Testis (tissue), 3 donors: ENCODE results near the gene ALDH9A1. TPM values are rescaled to one million over a fixed set of nuclear protein-coding genes. Genes with fewer than 3 reads are reported as not detected.

Experiments
- DNase-seq: peaks from one replicate; pipeline ENCODE4 v3.0.0-alpha.2; 2019
- H3K27ac ChIP-seq, 2 donors: fragments of 200-600 bp; sonication (generic); one replicate each; pipeline ENCODE4 v1.5.1; 2019
- H3K27me3 ChIP-seq: fragments of 200-600 bp; sonication (generic); one replicate; pipeline ENCODE4 v1.5.1; 2019
- H3K36me3 ChIP-seq: fragments of 200-600 bp; sonication (generic); one replicate; pipeline ENCODE4 v1.5.1; 2017; ENCODE audit warnings: low read depth; ENCODE audit errors: missing control alignments
- H3K4me1 ChIP-seq: fragments of 200-600 bp; sonication (generic); one replicate; pipeline ENCODE4 v1.5.1; 2019
- H3K4me3 ChIP-seq, 2 donors: fragments of 200-600 bp; sonication (generic); one replicate each; pipeline ENCODE4 v1.5.1; 2017 to 2019
- H3K9me3 ChIP-seq: fragments of 200-600 bp; sonication (generic); one replicate; pipeline ENCODE4 v1.5.1; 2017
- POLR2A ChIP-seq: fragments of 450-650 bp; IDR thresholded peaks from one replicate; pipeline ENCODE4 v1.6.1; 2017; ENCODE audit warnings: antibody characterized with exemption, mild to moderate bottlenecking, moderate library complexity
- WGBS, 2 donors: methylation state at CpG; one replicate each; pipeline ENCODE4 v1.1.5; 2018; 5-methylcytosine and 5-hydroxymethylcytosine counted together
- intact Hi-C: fragments of 100-400 bp; cut with DNase I; formaldehyde crosslinking; loops from one replicate; pipeline ENCODE4 v1.15.1; 2023; ENCODE audit warnings: low total_unique reads
- polyA plus RNA-seq: library from polyadenylated mRNA; stranded (reverse); fragments of 350-450 nt; fragmentation: Illumina TruSeq; extraction: RNeasy Lipid Tissue Mini Kit (QIAGEN cat#74804); gene quantifications from one replicate; pipeline ENCODE4 v1.2.3, GENCODE V29; 2014; ENCODE audit warnings: low read depth, low replicate concordance; ENCODE audit not compliant: insufficient read depth
- total RNA-seq, 2 donors: library from RNA; depleted of rRNA; stranded (reverse); fragments of >200 nt; gene quantifications; one replicate each; pipeline ENCODE4 v1.2.3, GENCODE V29; 2016
- TF ChIP-seq, protein P1 (sequence below), 3 experiments: fragments of 450-650 bp in 2 of 3; fragments of 200-600 bp in 1 of 3; sonication (generic) in 1 of 3; IDR thresholded peaks; one replicate each; pipeline ENCODE4 v1.5.1; 2016 to 2019; ENCODE audit warnings: antibody characterized with exemption in 3 of 3, mild to moderate bottlenecking in 2 of 3, moderate library complexity in 1 of 3

Gene ALDH9A1
- total and polyA plus RNA-seq, 3 donors from 2014 or later = 144 to 201 (median 188) TPM

DNA sequence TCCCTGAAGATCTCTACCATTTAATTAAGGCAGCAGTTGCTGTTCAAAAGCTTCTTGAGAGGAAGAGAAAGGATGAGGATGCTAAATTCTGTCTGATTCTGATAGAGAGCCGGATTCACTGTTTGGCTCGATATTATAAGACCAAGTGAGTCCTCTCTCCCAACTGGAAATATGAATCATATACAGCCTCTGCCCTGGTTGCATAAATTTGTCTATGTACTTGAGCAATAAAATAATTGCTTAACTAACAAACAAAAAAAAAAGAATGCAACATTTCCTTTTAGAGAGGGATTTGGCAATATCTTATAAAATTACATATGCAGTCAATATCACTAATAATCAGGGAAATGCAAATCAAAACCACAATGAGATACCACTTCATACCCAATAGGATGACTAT lies 26.8 kb downstream of the ALDH9A1 start:
- intact Hi-C loops = no loop called here
- Histone ChIP-seq H3K4me1 (no peaks in the 10 kb centered on the region), H3K36me3 (no peaks in the 10 kb centered on the region), H3K27ac (no peak overlapping the region), H3K27me3 (no peaks in the 10 kb centered on the region), H3K4me3 (no peak overlapping the region), H3K9me3 (no peaks in the 10 kb centered on the region)
- whole genome bisulfite sequencing, 2 donors = 72 to 88% methylated on average over 2 of the region's 2 CpGs
- DNase-seq = no peak
- TF ChIP-seq, protein P1, sequence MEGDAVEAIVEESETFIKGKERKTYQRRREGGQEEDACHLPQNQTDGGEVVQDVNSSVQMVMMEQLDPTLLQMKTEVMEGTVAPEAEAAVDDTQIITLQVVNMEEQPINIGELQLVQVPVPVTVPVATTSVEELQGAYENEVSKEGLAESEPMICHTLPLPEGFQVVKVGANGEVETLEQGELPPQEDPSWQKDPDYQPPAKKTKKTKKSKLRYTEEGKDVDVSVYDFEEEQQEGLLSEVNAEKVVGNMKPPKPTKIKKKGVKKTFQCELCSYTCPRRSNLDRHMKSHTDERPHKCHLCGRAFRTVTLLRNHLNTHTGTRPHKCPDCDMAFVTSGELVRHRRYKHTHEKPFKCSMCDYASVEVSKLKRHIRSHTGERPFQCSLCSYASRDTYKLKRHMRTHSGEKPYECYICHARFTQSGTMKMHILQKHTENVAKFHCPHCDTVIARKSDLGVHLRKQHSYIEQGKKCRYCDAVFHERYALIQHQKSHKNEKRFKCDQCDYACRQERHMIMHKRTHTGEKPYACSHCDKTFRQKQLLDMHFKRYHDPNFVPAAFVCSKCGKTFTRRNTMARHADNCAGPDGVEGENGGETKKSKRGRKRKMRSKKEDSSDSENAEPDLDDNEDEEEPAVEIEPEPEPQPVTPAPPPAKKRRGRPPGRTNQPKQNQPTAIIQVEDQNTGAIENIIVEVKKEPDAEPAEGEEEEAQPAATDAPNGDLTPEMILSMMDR (IDR thresholded peaks at IDR 0.05) = no peak
- no peak for TF ChIP-seq POLR2A

DNA sequence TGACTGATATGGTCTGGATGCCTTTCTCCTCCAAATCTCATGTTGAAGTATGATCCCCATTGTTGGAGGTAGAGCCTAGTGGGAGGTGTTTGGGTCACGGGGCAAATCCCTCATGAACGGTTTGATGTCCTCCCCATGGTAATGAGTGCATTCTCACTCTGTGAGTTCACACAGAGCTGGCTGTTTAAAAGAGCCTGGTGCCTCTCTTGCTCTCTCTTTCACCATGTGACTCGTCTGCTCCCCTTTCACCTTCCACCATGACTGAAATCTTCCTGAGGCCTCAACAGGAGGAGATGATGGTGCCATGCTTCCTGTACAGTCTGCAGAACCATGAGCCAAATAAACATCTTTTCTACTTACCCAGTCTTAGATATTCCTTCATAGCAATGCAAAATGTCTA lies 30.2 kb downstream of the ALDH9A1 start:
- no peak for TF ChIP-seq POLR2A
- TF ChIP-seq, protein P1 (IDR thresholded peaks at IDR 0.05) = no peak
- no peak overlapping the region for H3K27ac ChIP-seq
- 84 to 97% methylated on average over 3 of the region's 3 CpGs for WGBS, 2 donors
- no peaks in the 10 kb centered on the region for H3K9me3 ChIP-seq
- no peaks in the 10 kb centered on the region for H3K4me1 ChIP-seq
- H3K4me3 ChIP-seq = no peak overlapping the region
- DNase-seq = no peak
- H3K27me3 ChIP-seq = no peaks in the 10 kb centered on the region
- intact Hi-C loops = no loop called here
- H3K36me3 ChIP-seq = no peaks in the 10 kb centered on the region

DNA sequence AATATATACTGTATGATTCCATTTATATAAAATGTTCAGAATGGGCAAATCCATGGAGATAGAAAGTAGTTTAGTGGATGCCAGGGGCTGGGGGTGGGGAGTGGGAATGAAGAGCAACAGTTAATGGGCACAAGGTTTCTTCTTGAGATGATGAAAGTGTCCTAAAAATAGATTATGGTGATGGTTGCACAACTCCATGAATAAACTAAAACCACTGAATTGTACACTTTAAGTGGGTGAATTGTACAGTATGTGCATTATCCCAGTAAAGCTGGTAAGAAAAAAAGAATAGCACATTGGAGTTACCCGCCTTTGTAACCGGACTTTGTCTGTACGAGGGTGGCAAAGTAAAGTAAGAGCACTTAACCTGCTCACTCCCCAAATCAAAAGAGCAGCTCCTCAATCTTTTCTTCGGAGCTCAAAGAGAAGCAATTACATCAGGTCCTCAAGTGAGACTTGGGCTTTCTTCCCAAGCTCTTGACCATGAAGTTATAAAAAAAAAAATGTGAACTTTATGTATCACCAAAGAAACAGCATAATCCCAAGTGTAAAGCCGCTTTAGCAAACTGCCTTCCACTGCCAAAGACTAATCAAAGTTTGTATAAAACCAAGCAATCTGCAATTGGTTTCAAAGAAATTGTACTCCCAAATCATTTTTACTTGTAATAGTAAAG lies 32.1 kb downstream of the ALDH9A1 start:
- H3K4me3 ChIP-seq = no peak overlapping the region
- intact Hi-C loops = no loop called here
- WGBS, 2 donors = 71 to 77% methylated on average over 5 of the region's 5 CpGs
- no peaks in the 10 kb centered on the region for H3K9me3 ChIP-seq
- H3K4me1 ChIP-seq = peaks cover 11% of the 10 kb centered on the region
- TF ChIP-seq, protein P1 (IDR thresholded peaks at IDR 0.05) = no peak
- TF ChIP-seq POLR2A = no peak
- no peaks in the 10 kb centered on the region for H3K27me3 ChIP-seq
- H3K36me3 ChIP-seq = no peaks in the 10 kb centered on the region
- DNase-seq = no peak
- H3K27ac ChIP-seq = no peak overlapping the region

DNA sequence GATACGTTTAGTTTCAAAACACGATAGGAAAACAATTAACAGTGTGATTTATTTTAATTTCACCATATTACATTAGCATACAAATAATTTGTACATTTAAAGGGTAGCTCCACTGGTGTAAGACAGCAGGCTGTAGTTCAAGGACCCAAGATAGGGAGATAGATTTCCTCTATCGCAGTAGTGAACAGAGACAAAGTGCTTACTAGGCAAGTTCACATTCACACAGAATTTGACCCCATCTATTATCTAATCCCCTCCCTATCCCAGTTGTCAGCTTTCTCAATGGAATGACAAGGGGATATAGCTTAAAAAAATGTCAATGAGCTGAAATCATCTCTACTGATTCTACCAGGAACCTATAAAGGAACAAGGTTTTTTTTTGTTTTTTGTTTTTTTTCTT lies 36.2 kb downstream of the ALDH9A1 start:
- Histone ChIP-seq H3K4me1 (peaks cover 16% of the 10 kb centered on the region), H3K9me3 (no peaks in the 10 kb centered on the region), H3K36me3 (no peaks in the 10 kb centered on the region), H3K27ac (no peak overlapping the region), H3K27me3 (no peaks in the 10 kb centered on the region), H3K4me3 (no peak overlapping the region)
- intact Hi-C loops = no loop called here
- TF ChIP-seq, protein P1 (IDR thresholded peaks at IDR 0.05) = no peak
- TF ChIP-seq POLR2A = no peak
- no peak for DNase-seq
- WGBS, 2 donors = 56 to 60% methylated on average over 3 of the region's 3 CpGs

DNA sequence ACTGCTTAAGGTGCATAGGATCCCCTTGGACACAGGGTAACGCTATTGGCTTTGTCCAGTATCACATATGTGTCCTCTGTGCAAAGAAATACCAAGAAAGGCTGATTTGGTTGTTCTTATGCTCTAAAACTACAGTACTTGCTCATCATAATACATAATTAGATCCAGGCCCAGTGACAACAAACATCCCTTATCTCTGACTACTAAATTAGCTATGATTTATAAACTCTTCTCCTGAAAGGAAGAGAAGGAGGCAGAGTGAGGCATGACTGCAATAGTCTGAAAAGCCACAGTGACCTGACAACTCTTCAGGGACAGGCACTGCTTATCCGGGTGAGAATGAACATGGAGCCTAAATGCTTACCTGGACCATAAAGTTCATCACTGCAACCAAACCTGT lies 36.7 kb downstream of the ALDH9A1 start:
- H3K4me3 ChIP-seq = no peak overlapping the region
- no peak overlapping the region for H3K27ac ChIP-seq
- H3K4me1 ChIP-seq = peaks cover 16% of the 10 kb centered on the region
- DNase-seq = no peak
- no peaks in the 10 kb centered on the region for H3K27me3 ChIP-seq
- no peak for TF ChIP-seq POLR2A
- WGBS, 2 donors = 48 to 63% methylated on average over 2 of the region's 2 CpGs
- intact Hi-C loops = no loop called here
- H3K36me3 ChIP-seq = no peaks in the 10 kb centered on the region
- H3K9me3 ChIP-seq = no peaks in the 10 kb centered on the region
